MM.1S (cell line): Measurements from ENCODE around the gene RAB8A.

Experiments used
- DNase-seq: peaks from one replicate; pipeline ENCODE4 v3.0.0-alpha.2; 2015
- H2AFZ ChIP-seq: fragments of 300-600 bp; sonication (generic); 2 replicates; pipeline ENCODE4 v1.6.0; 2016; ENCODE audit warnings: antibody characterized with exemption, low read length
- H3F3A ChIP-seq: fragments of 300-600 bp; sonication (generic); 2 replicates; pipeline ENCODE4 v1.6.1; 2016; ENCODE audit warnings: mild to moderate bottlenecking, antibody characterized with exemption, low read length, moderate library complexity, mixed read lengths; ENCODE audit not compliant: insufficient read depth
- H3K27ac ChIP-seq: fragments of 300-600 bp; sonication (generic); 2 replicates; pipeline ENCODE4 v1.5.1; 2016; ENCODE audit warnings: mild to moderate bottlenecking, low read length
- H3K27me3 ChIP-seq: fragments of 300-600 bp; sonication (generic); replicated peaks from 2 replicates; pipeline ENCODE4 v1.6.0; 2016; ENCODE audit warnings: low read length; ENCODE audit not compliant: insufficient read depth
- H3K36me3 ChIP-seq: fragments of 300-600 bp; sonication (generic); replicated peaks from 2 replicates; pipeline ENCODE4 v1.6.1; 2016; ENCODE audit warnings: mild to moderate bottlenecking, low read length, mixed read lengths; ENCODE audit not compliant: insufficient read depth
- H3K4me1 ChIP-seq: fragments of 300-600 bp; sonication (generic); 2 replicates; pipeline ENCODE4 v1.6.1; 2016; ENCODE audit warnings: low read length, mixed read lengths
- H3K4me2 ChIP-seq: fragments of 300-600 bp; sonication (generic); 2 replicates; pipeline ENCODE4 v1.6.0; 2016; ENCODE audit warnings: low read depth, low read length
- H3K4me3 ChIP-seq: fragments of 300-600 bp; sonication (generic); 2 replicates; pipeline ENCODE4 v1.5.1; 2016; ENCODE audit warnings: low read length, mixed read lengths
- H3K79me2 ChIP-seq: fragments of 300-600 bp; sonication (generic); 2 replicates; pipeline ENCODE4 v1.6.1; 2016; ENCODE audit warnings: mixed run types, low read length, mixed read lengths
- H3K9ac ChIP-seq: fragments of 300-600 bp; sonication (generic); 2 replicates; pipeline ENCODE4 v1.6.1; 2016; ENCODE audit warnings: low read length, mixed read lengths
- H3K9me2 ChIP-seq: fragments of 300-600 bp; sonication (generic); replicated peaks from 2 replicates; pipeline ENCODE4 v1.6.1; 2016; ENCODE audit warnings: mild to moderate bottlenecking, low read length, mixed read lengths; ENCODE audit not compliant: insufficient read depth
- H3K9me3 ChIP-seq: fragments of 300-600 bp; sonication (generic); replicated peaks from 2 replicates; pipeline ENCODE4 v1.6.1; 2016; ENCODE audit warnings: mild to moderate bottlenecking, low read length, mixed read lengths; ENCODE audit not compliant: insufficient read depth
- H4K20me1 ChIP-seq: fragments of 300-600 bp; sonication (generic); 2 replicates; pipeline ENCODE4 v1.6.1; 2016; ENCODE audit warnings: mild to moderate bottlenecking, low read length, moderate library complexity, mixed read lengths; ENCODE audit not compliant: insufficient read depth
- CTCF ChIP-seq: fragments of 300-600 bp; sonication (generic); IDR thresholded peaks from 2 replicates; pipeline ENCODE4 v1.5.1; 2016; ENCODE audit warnings: antibody characterized with exemption, low read length, mixed read lengths
- EZH2 ChIP-seq: fragments of 300-600 bp; sonication (generic); optimal IDR thresholded peaks from 2 replicates; pipeline ENCODE3; 2017; ENCODE audit warnings: low read depth, mild to moderate bottlenecking, antibody characterized with exemption, low read length, mixed read lengths
- EZH2phosphoT487 ChIP-seq: fragments of 300-600 bp; sonication (generic); IDR thresholded peaks from 2 replicates; pipeline ENCODE4 v1.6.1; 2018; ENCODE audit warnings: antibody characterized with exemption, low read length

Gene RAB8A

GRCh38 chr19:16064209-16064889 lies 47.3 kb upstream of the RAB8A start:
- H3K27me3 ChIP-seq: peaks cover 9% of the 10 kb centered on the region
- no peaks in the 10 kb centered on the region for H3F3A ChIP-seq
- H3K27ac ChIP-seq: no peak overlapping the region
- no peak overlapping the region for H3K9ac ChIP-seq
- H3K9me3 ChIP-seq: no peaks in the 10 kb centered on the region
- no peak overlapping the region for H3K4me3 ChIP-seq
- no peaks in the 10 kb centered on the region for H3K9me2 ChIP-seq
- no peak for DNase-seq
- no peaks in the 10 kb centered on the region for H4K20me1 ChIP-seq
- no peak overlapping the region for H2AFZ ChIP-seq
- TF ChIP-seq EZH2phosphoT487: no peak
- TF ChIP-seq CTCF: no peak
- TF ChIP-seq EZH2: no peak
- no peak overlapping the region for H3K4me2 ChIP-seq
- peaks cover 3% of the 10 kb centered on the region; the same call in 1 of the 2 replicates for H3K4me1 ChIP-seq
- H3K79me2 ChIP-seq: no peaks in the 10 kb centered on the region
- no peaks in the 10 kb centered on the region for H3K36me3 ChIP-seq

DNA sequence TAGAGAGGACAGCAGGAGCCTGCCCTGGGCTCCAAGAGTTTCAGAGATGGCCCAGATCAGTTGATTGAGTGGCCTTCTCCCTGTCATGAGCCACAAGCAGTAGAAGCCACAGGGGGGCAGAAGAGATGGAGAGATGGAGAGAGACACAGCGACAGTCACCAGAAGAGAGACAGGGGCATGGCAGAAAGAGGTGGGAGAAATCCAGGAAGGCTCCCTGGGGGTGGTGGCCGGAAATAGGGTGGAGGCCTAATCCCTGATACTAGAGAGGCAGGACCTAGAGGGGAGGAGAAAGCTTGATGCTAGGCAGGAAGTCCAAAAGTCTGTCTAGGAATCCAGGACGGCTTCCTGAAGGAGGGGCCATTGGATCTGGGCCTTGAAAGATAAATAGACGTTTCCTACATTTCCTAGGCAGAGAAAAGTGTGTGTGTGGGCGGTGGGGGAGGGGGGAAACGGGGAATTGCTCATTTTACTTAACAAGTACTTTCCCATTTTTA lies 45.0 kb upstream of the RAB8A start:
- H3K9me2 ChIP-seq: no peaks in the 10 kb centered on the region
- no peak overlapping the region for H2AFZ ChIP-seq
- H3K4me3 ChIP-seq: no peak overlapping the region
- no peaks in the 10 kb centered on the region for H3K36me3 ChIP-seq
- H3F3A ChIP-seq: peaks cover 10% of the 10 kb centered on the region
- H3K27ac ChIP-seq: no peak overlapping the region
- no peaks in the 10 kb centered on the region for H3K9me3 ChIP-seq
- DNase-seq: peak; percentile 63
- H3K79me2 ChIP-seq: no peaks in the 10 kb centered on the region
- TF ChIP-seq EZH2 (no peak), CTCF (peak; percentile 72), EZH2phosphoT487 (no peak)
- no peak overlapping the region for H3K9ac ChIP-seq
- peaks cover 22% of the 10 kb centered on the region for H3K4me1 ChIP-seq
- H3K4me2 ChIP-seq: no peak overlapping the region
- no peaks in the 10 kb centered on the region for H3K27me3 ChIP-seq
- H4K20me1 ChIP-seq: no peaks in the 10 kb centered on the region

- Histone ChIP-seq H3K79me2 (no peaks in the 10 kb centered on the region), H3K27ac (no peak overlapping the region), H3K9me2 (no peaks in the 10 kb centered on the region), H2AFZ (no peak overlapping the region), H3K4me2 (no peak overlapping the region), H3K27me3 (no peaks in the 10 kb centered on the region), H3K9me3 (no peaks in the 10 kb centered on the region), H3K9ac (no peak overlapping the region), H3K4me1 (peaks cover 22% of the 10 kb centered on the region), H4K20me1 (no peaks in the 10 kb centered on the region), H3F3A (peaks cover 10% of the 10 kb centered on the region), H3K36me3 (no peaks in the 10 kb centered on the region), H3K4me3 (no peak overlapping the region)
- TF ChIP-seq CTCF: no peak
- no peak for TF ChIP-seq EZH2phosphoT487
- TF ChIP-seq EZH2: no peak
- DNase-seq: no peak
Observed at GRCh38 chr19:16067205-16067938, 44.3 kb upstream of the RAB8A start.
